ENCODE measurements around the gene LAMTOR4.

Gene LAMTOR4

DNA sequence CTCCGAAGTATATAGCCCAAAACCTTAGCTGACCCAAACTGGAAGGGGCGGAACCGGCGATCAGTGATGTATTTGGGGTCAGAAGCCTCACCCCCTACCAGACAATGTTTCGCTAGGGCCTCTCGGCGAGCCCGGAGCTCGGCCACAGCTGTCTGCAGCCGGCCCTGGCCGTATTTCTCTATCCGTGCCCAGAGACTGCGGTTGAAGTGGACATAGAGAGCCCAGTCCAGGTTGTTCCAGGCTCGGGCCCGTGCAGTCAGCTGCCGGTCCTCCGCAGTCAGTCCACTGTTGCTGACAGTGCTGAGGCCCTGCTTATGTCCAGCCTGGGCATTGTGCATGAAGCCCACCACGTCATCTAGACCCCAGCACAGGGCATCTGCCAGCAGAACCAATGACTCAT, 11.3 kb downstream of the LAMTOR4 start:
- DNase-seq (ENCODE audit: low read depth): no peak
- no peak overlapping the region for H3K4me3 ChIP-seq (ENCODE audit: low read length)
- TF ChIP-seq, protein P1, sequence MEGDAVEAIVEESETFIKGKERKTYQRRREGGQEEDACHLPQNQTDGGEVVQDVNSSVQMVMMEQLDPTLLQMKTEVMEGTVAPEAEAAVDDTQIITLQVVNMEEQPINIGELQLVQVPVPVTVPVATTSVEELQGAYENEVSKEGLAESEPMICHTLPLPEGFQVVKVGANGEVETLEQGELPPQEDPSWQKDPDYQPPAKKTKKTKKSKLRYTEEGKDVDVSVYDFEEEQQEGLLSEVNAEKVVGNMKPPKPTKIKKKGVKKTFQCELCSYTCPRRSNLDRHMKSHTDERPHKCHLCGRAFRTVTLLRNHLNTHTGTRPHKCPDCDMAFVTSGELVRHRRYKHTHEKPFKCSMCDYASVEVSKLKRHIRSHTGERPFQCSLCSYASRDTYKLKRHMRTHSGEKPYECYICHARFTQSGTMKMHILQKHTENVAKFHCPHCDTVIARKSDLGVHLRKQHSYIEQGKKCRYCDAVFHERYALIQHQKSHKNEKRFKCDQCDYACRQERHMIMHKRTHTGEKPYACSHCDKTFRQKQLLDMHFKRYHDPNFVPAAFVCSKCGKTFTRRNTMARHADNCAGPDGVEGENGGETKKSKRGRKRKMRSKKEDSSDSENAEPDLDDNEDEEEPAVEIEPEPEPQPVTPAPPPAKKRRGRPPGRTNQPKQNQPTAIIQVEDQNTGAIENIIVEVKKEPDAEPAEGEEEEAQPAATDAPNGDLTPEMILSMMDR (conservative IDR thresholded peaks at IDR 0.05; ENCODE audit: low read depth, low read length): no peak

DNA sequence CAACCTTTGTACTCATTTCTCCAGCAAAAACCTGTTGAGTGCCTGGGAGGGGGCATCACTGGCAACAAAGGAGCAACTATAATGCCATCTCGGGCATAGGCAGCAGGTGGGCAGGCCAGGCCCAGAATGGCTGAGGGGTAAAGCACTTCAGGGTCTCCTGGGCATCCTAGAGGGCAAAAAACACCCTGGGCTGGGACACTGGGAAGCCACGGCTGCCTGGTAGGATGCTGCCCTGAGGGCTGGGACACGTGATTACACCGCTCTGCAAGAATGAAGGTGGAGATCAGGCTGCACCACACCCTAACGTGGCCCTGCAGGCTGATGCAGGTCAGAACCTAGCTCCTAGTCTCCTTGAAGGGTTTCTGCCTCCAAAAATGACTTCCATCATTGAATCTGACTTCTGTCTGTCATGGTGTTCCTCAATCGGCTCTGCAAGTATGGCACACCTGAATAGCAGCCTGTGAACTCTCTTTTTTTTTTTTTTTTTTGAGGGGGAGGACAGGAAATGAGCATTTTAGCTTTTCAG, 14.4 kb downstream of the LAMTOR4 start:
- DNase-seq (ENCODE audit: low read depth): no peak
- H3K4me3 ChIP-seq (ENCODE audit: low read length): no peak overlapping the region
- TF ChIP-seq, protein P1 (conservative IDR thresholded peaks at IDR 0.05; ENCODE audit: low read depth, low read length): no peak

DNA sequence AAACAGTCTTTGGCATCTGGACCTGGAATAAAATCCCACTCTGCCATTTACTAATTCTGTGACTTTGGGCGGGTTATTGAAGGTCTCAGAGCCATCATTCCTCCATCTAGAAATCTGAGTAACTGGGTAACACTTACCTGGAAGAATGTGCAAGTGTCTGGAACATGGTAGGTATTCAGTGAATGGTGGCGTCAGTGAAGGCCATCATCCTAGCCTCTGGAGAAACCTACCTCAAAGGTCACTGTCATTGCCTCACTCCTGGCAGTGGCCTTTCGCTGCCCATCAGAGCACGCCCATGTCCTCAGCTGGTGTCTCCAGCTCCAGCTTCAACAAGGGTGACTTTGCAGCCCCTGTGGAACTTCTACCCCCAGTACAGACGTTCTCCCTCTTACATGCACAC, 15.2 kb downstream of the LAMTOR4 start:
- no peak for DNase-seq (ENCODE audit: low read depth)
- TF ChIP-seq, protein P1 (conservative IDR thresholded peaks at IDR 0.05; ENCODE audit: low read depth, low read length): no peak
- no peak overlapping the region for H3K4me3 ChIP-seq (ENCODE audit: low read length)

DNA sequence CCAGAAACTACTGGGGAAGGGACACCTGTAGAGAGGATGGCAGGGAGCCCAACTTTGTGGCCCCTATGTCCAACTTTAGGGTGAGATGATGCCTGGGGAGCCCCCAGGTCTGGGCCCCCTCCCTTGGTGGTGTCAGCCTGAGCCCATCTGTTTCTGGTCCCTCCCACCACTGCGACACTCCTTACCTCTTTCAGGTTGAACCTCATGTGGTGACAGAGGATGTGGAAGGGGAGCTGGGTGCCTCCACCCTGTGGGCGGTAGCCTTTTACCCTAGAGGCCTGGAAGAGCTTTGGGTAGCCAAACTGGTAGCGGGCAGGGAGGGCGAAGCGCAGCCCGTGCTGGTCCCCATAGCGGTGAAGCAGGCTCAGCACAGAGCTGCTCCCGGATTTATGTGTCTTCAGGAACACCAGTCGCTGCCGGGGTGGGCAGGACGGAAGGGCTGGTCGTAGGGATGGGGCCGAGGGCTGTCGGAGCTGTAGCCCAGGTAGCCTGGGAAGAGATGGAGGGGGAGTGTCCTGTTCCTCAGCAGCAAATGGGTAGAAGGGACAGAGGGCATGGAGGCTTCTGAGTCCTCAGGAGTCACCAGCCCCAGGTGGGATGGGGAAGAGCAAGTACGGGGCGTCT, 17.7 kb downstream of the LAMTOR4 start:
- DNase-seq (ENCODE audit: low read depth): no peak
- H3K4me3 ChIP-seq (ENCODE audit: low read length): no peak overlapping the region

DNA sequence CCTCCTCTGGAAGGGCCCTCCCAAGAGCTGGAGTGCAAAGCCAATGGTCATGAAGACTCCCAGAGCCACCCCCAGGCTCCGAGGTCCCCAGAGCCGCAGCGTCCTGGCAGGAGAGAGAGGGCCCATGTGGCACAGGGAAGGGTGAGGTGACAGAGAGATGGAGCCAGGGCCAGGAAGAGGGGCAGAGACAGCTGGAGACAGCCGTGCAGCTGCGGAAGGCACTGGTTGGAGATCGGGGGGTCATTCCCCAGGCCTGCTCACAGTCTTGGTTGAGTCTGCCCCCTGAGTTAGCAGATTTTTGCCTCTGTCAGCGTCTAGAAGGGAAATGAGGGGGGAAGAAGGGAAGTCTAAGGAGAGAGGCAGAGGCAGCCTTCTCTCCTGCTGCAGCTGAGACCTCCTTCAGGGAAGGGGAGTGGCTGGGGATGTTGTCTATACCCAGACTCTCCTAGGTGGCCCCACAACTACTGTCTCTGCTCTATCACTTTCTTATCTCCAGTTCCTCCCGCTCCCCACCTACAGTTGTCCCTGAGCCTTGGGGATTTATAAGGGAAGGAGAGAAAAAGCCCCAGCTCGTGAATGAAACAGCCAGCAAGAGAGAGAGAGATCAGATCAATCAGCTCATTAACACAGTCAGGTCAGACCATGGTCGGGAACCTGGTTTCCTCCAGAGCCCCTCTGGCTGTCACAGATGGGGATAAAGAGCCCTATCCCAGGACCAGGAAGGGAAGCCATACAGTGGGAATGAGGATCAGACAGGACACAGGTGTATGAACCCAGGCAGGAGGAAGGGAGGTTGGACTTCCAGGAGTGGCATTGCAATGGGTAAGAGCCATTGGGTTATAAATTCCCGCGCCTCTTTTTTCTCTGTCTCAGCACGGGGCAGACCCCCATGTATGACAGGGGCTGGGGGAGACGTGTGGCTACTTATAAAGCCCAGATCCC, 18.5 kb downstream of the LAMTOR4 start:
- no peak for DNase-seq (ENCODE audit: low read depth)
- TF ChIP-seq, protein P1 (conservative IDR thresholded peaks at IDR 0.05; ENCODE audit: low read depth, low read length): no peak
- peak overlapping the region; percentile 49 for H3K4me3 ChIP-seq (ENCODE audit: low read length)

More for the DNA sequence above, 17.7 kb downstream of the LAMTOR4 start:
- TF ChIP-seq, protein P1 (conservative IDR thresholded peaks at IDR 0.05; ENCODE audit: low read depth, low read length): no peak

DNA sequence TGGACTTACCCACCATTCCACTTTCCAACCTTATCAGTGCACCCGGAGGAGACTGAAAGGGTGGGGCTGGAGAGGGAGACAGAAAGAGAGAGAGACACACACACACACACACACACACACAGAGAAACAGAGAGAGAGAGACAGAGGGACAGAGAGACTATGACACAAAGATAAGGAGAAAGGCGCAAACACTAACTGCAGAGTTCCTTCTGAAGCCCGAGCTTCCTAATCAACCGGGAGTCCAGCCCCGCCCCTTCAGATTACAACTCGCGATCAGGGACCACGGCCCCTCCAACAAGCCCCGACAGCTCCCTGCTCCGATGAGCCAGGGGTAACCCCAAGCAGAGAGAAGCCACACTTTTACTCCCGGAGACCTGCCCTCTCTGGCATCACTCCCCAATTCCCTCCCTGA, 19.2 kb downstream of the LAMTOR4 start:
- H3K4me3 ChIP-seq (ENCODE audit: low read length): peak overlapping the region; percentile 49
- DNase-seq (ENCODE audit: low read depth): no peak
- TF ChIP-seq, protein P1 (conservative IDR thresholded peaks at IDR 0.05; ENCODE audit: low read depth, low read length): no peak
